Activated naive CD4-positive, alpha-beta T cell treated with anti-CD3 and anti-CD28 coated beads, Interleukin-2, amount 50 U/mL, for 24 hours (primary cell): ENCODE measurements around the gene PLXNC1.
"Not testable (repeated sequence)": the region's sequence is repeated elsewhere in the genome, so short reads cannot be mapped to it uniquely, and the experiment has no call there.

Source experiments
- H3K27ac Mint-ChIP-seq: one replicate; pipeline ENCODE4 v1.8.0; 2021; ENCODE audit warnings: mild to moderate bottlenecking, mixed read lengths
- H3K27me3 Mint-ChIP-seq: one replicate; pipeline ENCODE4 v1.8.0; 2021; ENCODE audit warnings: mixed read lengths
- H3K36me3 Mint-ChIP-seq: one replicate; pipeline ENCODE4 v1.8.0; 2021; ENCODE audit warnings: mixed read lengths
- H3K4me1 Mint-ChIP-seq: one replicate; pipeline ENCODE4 v1.8.0; 2021; ENCODE audit warnings: mixed read lengths
- H3K4me3 Mint-ChIP-seq: one replicate; pipeline ENCODE4 v1.8.0; 2021; ENCODE audit warnings: mild to moderate bottlenecking, mixed read lengths
- H3K9me3 Mint-ChIP-seq: one replicate; pipeline ENCODE4 v1.8.0; 2021; ENCODE audit warnings: mixed read lengths

The PLXNC1 gene

GRCh38 chr12:94308612-94309011 is 160.2 kb downstream of the PLXNC1 start:
- Mint-ChIP-seq H3K4me3 (no peak overlapping the region), H3K27ac (no peak overlapping the region), H3K36me3 (peaks cover 33% of the 10 kb centered on the region), H3K27me3 (no peaks in the 10 kb centered on the region), H3K4me1 (peaks cover 7% of the 10 kb centered on the region), H3K9me3 (no peaks in the 10 kb centered on the region)

- no peak overlapping the region for H3K4me3 Mint-ChIP-seq
- H3K9me3 Mint-ChIP-seq, result no peaks in the 10 kb centered on the region
- H3K36me3 Mint-ChIP-seq, result peaks cover 32% of the 10 kb centered on the region
- peaks cover 7% of the 10 kb centered on the region for H3K4me1 Mint-ChIP-seq
- H3K27me3 Mint-ChIP-seq, result no peaks in the 10 kb centered on the region
- no peak overlapping the region for H3K27ac Mint-ChIP-seq
These were observed 161.0 kb downstream of the PLXNC1 start for GRCh38 chr12:94309373-94309772.

DNA sequence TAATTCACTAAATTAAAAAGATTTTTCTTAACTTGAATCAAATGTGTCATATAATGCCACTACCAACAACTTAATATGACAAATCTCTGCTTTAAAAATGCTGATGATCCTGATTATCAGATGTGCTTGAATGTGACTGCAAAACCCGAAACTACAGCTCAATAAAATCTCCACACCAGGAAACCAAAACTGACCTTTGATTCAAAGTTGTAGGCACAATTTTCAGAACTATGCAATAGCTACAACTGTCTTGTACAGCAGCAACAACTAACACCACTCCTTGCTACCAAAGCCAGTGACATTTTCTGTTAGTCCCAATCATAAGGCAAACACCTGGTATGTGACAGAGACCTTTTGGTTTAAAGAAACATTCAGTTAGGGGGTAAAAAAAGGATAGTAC is 164.0 kb downstream of the PLXNC1 start:
- no peaks in the 10 kb centered on the region for H3K27me3 Mint-ChIP-seq
- H3K9me3 Mint-ChIP-seq, result peaks cover 9% of the 10 kb centered on the region
- peaks cover 35% of the 10 kb centered on the region for H3K36me3 Mint-ChIP-seq
- H3K27ac Mint-ChIP-seq, result no peak overlapping the region
- no peak overlapping the region for H3K4me3 Mint-ChIP-seq
- H3K4me1 Mint-ChIP-seq, result no peaks in the 10 kb centered on the region

- not testable (repeated sequence) for H3K4me1 Mint-ChIP-seq, H3K27me3 Mint-ChIP-seq, H3K27ac Mint-ChIP-seq, H3K4me3 Mint-ChIP-seq
- Mint-ChIP-seq H3K36me3 (peaks cover 47% of the 10 kb centered on the region), H3K9me3 (peaks cover 31% of the 10 kb centered on the region)
These were observed 168.2 kb downstream of the PLXNC1 start for GRCh38 chr12:94316600-94316999.

GRCh38 chr12:94318181-94318580 is 169.8 kb downstream of the PLXNC1 start:
- Mint-ChIP-seq H3K27me3 (no peaks in the 10 kb centered on the region), H3K4me3 (no peak overlapping the region), H3K4me1 (no peaks in the 10 kb centered on the region), H3K9me3 (peaks cover 32% of the 10 kb centered on the region), H3K27ac (no peak overlapping the region), H3K36me3 (peaks cover 49% of the 10 kb centered on the region)

DNA sequence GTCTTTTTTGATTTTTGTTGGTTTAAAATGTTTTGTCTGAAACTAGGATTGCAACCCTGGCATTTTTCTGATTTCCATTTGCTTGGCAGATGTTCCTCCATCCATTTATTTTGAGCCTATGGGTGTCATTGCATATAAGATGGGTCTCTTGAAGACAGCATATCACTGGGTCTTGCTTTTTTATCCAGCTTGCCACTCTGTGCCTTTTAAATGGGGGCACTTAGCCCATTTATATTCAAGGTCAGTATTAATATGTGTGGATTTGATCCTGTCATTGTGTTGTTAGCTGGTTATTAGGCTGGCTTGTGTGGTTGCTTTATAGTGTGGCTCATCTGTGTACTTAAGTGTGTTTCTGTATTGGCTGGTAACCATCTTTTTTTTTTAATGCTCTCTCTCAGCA is 171.7 kb downstream of the PLXNC1 start:
- H3K27ac Mint-ChIP-seq, result no peak overlapping the region
- H3K27me3 Mint-ChIP-seq, result no peaks in the 10 kb centered on the region
- H3K4me3 Mint-ChIP-seq, result no peak overlapping the region
- H3K36me3 Mint-ChIP-seq, result peaks cover 58% of the 10 kb centered on the region
- no peaks in the 10 kb centered on the region for H3K4me1 Mint-ChIP-seq
- peaks cover 36% of the 10 kb centered on the region for H3K9me3 Mint-ChIP-seq

GRCh38 chr12:94322346-94322745 is 174.0 kb downstream of the PLXNC1 start:
- H3K27me3 Mint-ChIP-seq, result no peaks in the 10 kb centered on the region
- H3K9me3 Mint-ChIP-seq, result peaks cover 27% of the 10 kb centered on the region
- no peak overlapping the region for H3K27ac Mint-ChIP-seq
- no peak overlapping the region for H3K4me3 Mint-ChIP-seq
- peaks cover 71% of the 10 kb centered on the region for H3K36me3 Mint-ChIP-seq
- H3K4me1 Mint-ChIP-seq, result no peaks in the 10 kb centered on the region

DNA sequence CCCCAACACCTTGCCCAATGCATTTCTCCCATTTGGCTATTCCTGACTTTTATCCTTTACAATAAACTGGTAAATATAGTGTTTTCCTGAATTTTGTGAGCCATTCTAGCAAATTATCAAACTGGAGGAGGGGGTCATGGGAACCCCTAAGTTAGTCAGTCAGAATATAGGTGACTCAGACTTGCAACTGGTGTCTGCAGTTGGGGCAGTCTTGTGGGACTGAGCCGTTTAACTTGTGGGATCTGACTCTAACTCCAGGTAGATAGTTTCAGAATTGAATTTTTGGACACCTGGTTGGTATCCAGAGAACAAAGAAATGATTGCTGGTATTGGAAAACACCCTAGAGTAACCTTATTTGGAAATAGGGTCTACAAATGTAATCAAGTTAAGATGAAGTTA is 177.9 kb downstream of the PLXNC1 start:
- Mint-ChIP-seq H3K36me3 (peaks cover 59% of the 10 kb centered on the region), H3K9me3 (peaks cover 9% of the 10 kb centered on the region), H3K4me1 (no peaks in the 10 kb centered on the region), H3K27me3 (no peaks in the 10 kb centered on the region), H3K27ac (no peak overlapping the region), H3K4me3 (no peak overlapping the region)

- Mint-ChIP-seq H3K27ac (no peak overlapping the region), H3K4me1 (no peaks in the 10 kb centered on the region), H3K36me3 (peaks cover 56% of the 10 kb centered on the region), H3K27me3 (no peaks in the 10 kb centered on the region), H3K9me3 (peaks cover 5% of the 10 kb centered on the region), H3K4me3 (no peak overlapping the region)
These were observed 178.3 kb downstream of the PLXNC1 start for GRCh38 chr12:94326727-94327126.

DNA sequence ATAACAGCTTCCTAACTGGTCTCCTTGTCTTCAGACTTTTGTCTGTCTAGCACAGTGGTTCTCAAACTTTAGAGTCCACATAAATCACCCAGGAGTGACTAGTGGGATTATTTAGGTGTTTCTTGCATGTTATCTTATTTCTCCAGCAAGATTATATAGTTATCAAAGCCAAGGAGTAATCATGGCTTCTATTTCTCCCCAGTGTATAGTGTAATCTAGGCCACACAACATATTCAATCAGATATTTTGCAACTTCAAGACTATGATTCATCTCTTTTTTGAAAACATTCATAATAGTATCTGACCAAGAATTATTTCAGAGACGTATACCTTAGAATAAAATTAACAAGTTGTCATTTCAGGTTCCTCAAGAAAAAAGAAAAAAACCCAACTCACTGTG is 179.4 kb downstream of the PLXNC1 start:
- no peak overlapping the region for H3K27ac Mint-ChIP-seq
- H3K27me3 Mint-ChIP-seq, result no peaks in the 10 kb centered on the region
- H3K4me3 Mint-ChIP-seq, result no peak overlapping the region
- peaks cover 52% of the 10 kb centered on the region for H3K36me3 Mint-ChIP-seq
- H3K4me1 Mint-ChIP-seq, result no peaks in the 10 kb centered on the region
- H3K9me3 Mint-ChIP-seq, result peaks cover 5% of the 10 kb centered on the region

DNA sequence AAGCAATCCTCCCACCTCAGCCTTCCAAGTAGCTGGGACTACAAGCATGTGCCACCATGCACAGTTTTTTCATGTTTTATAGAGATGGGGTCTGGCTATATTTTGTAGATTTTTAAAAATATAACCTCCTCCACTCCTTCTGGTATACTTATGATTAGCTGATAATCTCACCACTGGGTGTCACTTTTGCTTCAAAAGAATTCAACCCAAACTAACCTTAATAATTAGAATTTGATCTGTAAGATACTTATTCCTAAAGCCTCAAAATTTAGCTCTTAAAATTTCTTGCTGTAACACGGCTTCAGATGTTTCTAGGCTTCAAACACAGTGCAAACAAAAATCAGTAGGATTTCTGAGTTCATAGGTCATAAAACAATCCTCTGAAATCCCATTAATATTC is 181.0 kb downstream of the PLXNC1 start:
- no peak overlapping the region for H3K4me3 Mint-ChIP-seq
- H3K9me3 Mint-ChIP-seq, result no peaks in the 10 kb centered on the region
- no peaks in the 10 kb centered on the region for H3K27me3 Mint-ChIP-seq
- H3K27ac Mint-ChIP-seq, result no peak overlapping the region
- H3K36me3 Mint-ChIP-seq, result peaks cover 49% of the 10 kb centered on the region
- no peaks in the 10 kb centered on the region for H3K4me1 Mint-ChIP-seq

DNA sequence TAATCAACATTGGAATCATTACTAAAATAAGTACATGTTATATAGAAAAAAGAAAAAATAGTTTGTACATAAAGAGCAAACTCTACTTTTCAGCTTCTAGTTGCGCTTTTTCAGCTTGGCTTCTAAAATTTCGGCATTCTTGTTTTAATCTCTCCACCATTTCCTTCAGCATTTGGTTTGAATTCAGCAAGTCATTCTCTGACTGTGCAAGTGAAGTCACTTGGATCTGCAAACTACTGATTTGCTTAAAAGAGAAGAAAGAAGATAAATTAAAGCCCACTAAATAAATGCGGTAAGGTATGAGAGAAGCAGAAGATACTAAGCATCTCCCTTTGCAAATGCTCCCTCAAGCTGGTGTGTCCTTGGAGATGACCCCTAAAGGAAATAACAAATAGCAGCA is 185.0 kb downstream of the PLXNC1 start:
- Mint-ChIP-seq H3K4me3 (no peak overlapping the region), H3K4me1 (peaks cover 2% of the 10 kb centered on the region), H3K27me3 (no peaks in the 10 kb centered on the region), H3K9me3 (no peaks in the 10 kb centered on the region), H3K27ac (no peak overlapping the region), H3K36me3 (peaks cover 24% of the 10 kb centered on the region)

DNA sequence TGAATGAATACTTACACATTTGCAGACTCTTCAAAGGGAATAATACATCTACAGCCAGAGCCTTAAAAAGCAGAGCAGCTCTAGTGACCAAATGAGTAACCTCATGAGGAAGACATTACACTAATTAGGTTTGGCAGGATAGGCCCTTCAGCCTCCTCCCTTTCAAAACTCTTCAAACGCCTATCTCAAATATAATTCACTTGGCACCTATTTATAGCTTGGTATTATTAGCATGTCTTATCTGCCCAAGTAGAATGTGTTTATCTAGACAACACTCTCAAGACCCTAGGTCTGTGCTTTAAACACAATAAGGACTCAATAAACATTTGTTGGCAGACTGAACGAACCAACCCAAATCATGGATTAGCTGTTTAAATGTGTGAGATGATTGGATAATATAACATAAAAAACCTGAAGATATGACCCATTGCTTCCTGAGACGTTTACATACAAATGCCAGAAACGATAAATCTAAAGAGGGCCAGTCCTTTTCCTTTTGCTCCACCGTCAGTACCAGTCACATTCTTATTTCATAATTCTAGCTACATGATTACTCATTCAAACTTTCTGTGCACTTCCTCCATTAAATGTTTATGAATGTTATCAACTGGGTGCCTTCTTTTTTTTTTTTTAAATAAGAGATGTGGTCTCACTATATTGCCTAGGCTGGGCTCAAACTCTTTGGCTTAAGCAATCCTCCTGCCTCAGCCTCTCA is 188.0 kb downstream of the PLXNC1 start:
- H3K36me3 Mint-ChIP-seq, result peaks cover 23% of the 10 kb centered on the region
- no peaks in the 10 kb centered on the region for H3K9me3 Mint-ChIP-seq
- peaks cover 5% of the 10 kb centered on the region for H3K4me1 Mint-ChIP-seq
- no peak overlapping the region for H3K4me3 Mint-ChIP-seq
- H3K27ac Mint-ChIP-seq, result no peak overlapping the region
- no peaks in the 10 kb centered on the region for H3K27me3 Mint-ChIP-seq

- no peak overlapping the region for H3K27ac Mint-ChIP-seq
- H3K27me3 Mint-ChIP-seq, result no peaks in the 10 kb centered on the region
- H3K9me3 Mint-ChIP-seq, result no peaks in the 10 kb centered on the region
- no peak overlapping the region for H3K4me3 Mint-ChIP-seq
- H3K4me1 Mint-ChIP-seq, result peaks cover 5% of the 10 kb centered on the region
- H3K36me3 Mint-ChIP-seq, result peaks cover 23% of the 10 kb centered on the region
These were observed 189.8 kb downstream of the PLXNC1 start for GRCh38 chr12:94338006-94338794.

DNA sequence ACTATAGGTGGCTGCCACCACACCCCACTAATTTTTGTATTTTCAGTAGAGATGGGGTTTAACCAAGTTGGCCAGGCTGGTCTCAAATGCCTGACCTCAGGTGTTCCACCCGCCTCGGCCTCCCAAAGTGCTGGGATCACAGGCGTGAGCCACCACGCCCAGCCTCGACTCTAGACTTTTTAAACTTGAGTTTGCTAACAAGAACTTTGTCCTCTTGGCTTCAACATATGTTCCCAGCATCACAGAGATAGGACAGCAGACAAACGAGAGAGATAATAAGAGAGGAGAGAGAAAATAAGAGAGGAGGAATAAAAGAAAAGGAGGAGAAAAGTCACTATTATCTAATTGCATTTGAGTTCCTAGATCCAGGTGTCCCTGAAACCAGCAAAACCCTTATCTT is 192.2 kb downstream of the PLXNC1 start:
- no peaks in the 10 kb centered on the region for H3K27me3 Mint-ChIP-seq
- no peaks in the 10 kb centered on the region for H3K9me3 Mint-ChIP-seq
- peaks cover 25% of the 10 kb centered on the region for H3K36me3 Mint-ChIP-seq
- H3K4me3 Mint-ChIP-seq, result no peak overlapping the region
- peaks cover 5% of the 10 kb centered on the region for H3K4me1 Mint-ChIP-seq
- H3K27ac Mint-ChIP-seq, result no peak overlapping the region

GRCh38 chr12:94353130-94353529 is 204.8 kb downstream of the PLXNC1 start:
- Mint-ChIP-seq H3K36me3 (peaks cover 67% of the 10 kb centered on the region), H3K4me3 (no peak overlapping the region), H3K9me3 (peaks cover 27% of the 10 kb centered on the region), H3K27me3 (no peaks in the 10 kb centered on the region), H3K27ac (peak overlapping the region; percentile 39), H3K4me1 (peaks cover 6% of the 10 kb centered on the region)
